ENCODE results near the gene SORBS2. TPM values are rescaled to one million over a fixed set of nuclear protein-coding genes. Genes with fewer than 3 reads are reported as not detected.
"Not testable (repeated sequence)": the region's sequence is repeated elsewhere in the genome, so short reads cannot be mapped to it uniquely, and the experiment has no call there.

The SORBS2 gene
- total and polyA plus RNA-seq, 3 donors from 2014 or later, result 20.2 to 47.7 (median 26.0) TPM

DNA sequence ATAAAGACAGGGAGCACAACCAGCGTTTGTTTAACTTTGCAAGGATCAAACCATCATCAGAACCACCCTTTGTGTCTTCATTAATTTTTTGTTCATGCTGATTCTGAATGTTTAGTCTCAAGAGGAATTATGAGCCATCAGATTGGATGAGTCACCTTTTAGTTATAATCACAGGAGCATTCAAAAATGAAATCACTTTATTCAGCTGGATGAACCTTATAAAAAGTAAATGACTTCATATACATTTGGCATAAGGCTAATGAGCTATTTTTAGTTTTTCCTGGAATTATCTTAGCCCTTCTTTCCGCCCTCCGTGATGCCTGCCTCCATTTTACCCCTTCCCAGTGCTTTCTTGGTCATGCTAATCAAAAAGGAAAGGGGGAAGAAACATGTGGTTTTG is 103.6 kb downstream of the SORBS2 start:
- Histone ChIP-seq H3K36me3 (ENCODE audit: low read depth, missing control alignments) (no peaks in the 10 kb centered on the region), H3K9me3 (no peaks in the 10 kb centered on the region), H3K4me1 (no peaks in the 10 kb centered on the region), H3K27me3 (no peaks in the 10 kb centered on the region), H3K4me3 (no peak overlapping the region), H3K27ac (no peak overlapping the region)
- intact Hi-C loops (cut with DNase I; ENCODE audit: low total_unique reads), result no loop called here
- no peak for TF ChIP-seq POLR2A (IDR thresholded peaks at IDR 0.05)
- no peak for TF ChIP-seq CTCF (IDR thresholded peaks at IDR 0.05)
- DNase-seq, result no peak
- 59 to 71% methylated on average over 3 of the region's 3 CpGs for WGBS, 2 donors

DNA sequence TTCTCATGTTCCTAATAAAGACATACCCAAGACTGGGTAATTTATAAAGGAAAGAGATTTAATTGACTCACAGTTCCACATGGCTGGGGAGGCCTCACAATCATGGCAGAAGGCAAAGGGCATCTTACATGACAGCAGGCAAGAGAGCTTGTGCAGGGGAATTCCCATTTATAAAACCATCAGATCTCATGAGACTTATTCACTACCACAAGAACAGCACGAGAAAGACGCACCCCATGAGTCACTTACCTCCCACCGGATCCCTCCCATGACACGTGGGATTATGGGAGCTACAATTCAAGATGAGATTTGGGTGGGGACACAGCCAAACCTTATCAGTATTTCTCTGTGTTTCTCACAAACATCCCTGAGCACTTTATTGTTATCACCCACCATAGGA is 104.4 kb downstream of the SORBS2 start:
- H3K27me3 ChIP-seq; H3K4me3 ChIP-seq; H3K36me3 ChIP-seq (ENCODE audit: low read depth, missing control alignments); intact Hi-C loops (cut with DNase I; ENCODE audit: low total_unique reads); H3K9me3 ChIP-seq; H3K4me1 ChIP-seq; H3K27ac ChIP-seq; DNase-seq: not testable (repeated sequence)
- WGBS, 2 donors, result 85 to 89% methylated on average over 4 of the region's 4 CpGs

GRCh38 chr4:185702147-185702663 is 109.8 kb downstream of the SORBS2 start:
- no peaks in the 10 kb centered on the region for H3K27me3 ChIP-seq
- 91 to 96% methylated on average over 8 of the region's 8 CpGs for WGBS, 2 donors
- DNase-seq, result no peak
- no peaks in the 10 kb centered on the region for H3K36me3 ChIP-seq (ENCODE audit: low read depth, missing control alignments)
- TF ChIP-seq CTCF (IDR thresholded peaks at IDR 0.05), result no peak
- TF ChIP-seq POLR2A (IDR thresholded peaks at IDR 0.05), result no peak
- H3K27ac ChIP-seq, result no peak overlapping the region
- intact Hi-C loops (cut with DNase I; ENCODE audit: low total_unique reads), result no loop called here
- H3K4me3 ChIP-seq, result no peak overlapping the region
- no peaks in the 10 kb centered on the region for H3K4me1 ChIP-seq
- no peaks in the 10 kb centered on the region for H3K9me3 ChIP-seq

GRCh38 chr4:185700630-185701029 is 111.4 kb downstream of the SORBS2 start:
- no peaks in the 10 kb centered on the region for H3K27me3 ChIP-seq
- no peaks in the 10 kb centered on the region for H3K4me1 ChIP-seq
- no peaks in the 10 kb centered on the region for H3K36me3 ChIP-seq (ENCODE audit: low read depth, missing control alignments)
- TF ChIP-seq POLR2A (IDR thresholded peaks at IDR 0.05), result no peak
- no peak for TF ChIP-seq CTCF (IDR thresholded peaks at IDR 0.05)
- H3K9me3 ChIP-seq, result no peaks in the 10 kb centered on the region
- no peak overlapping the region for H3K27ac ChIP-seq
- H3K4me3 ChIP-seq, result no peak overlapping the region
- intact Hi-C loops (cut with DNase I; ENCODE audit: low total_unique reads), result no loop called here
- no peak for DNase-seq

GRCh38 chr4:185700048-185700447 is 111.9 kb downstream of the SORBS2 start:
- Histone ChIP-seq H3K4me1 (no peaks in the 10 kb centered on the region), H3K36me3 (ENCODE audit: low read depth, missing control alignments) (no peaks in the 10 kb centered on the region), H3K4me3 (no peak overlapping the region), H3K9me3 (no peaks in the 10 kb centered on the region), H3K27me3 (no peaks in the 10 kb centered on the region), H3K27ac (no peak overlapping the region)
- WGBS, 2 donors, result 80 to 88% methylated on average over 3 of the region's 3 CpGs
- TF ChIP-seq POLR2A (IDR thresholded peaks at IDR 0.05) (no peak), CTCF (IDR thresholded peaks at IDR 0.05) (no peak)
- intact Hi-C loops (cut with DNase I; ENCODE audit: low total_unique reads), result no loop called here
- DNase-seq, result no peak

Measured in testis (tissue), 3 donors.